Measurements from ENCODE around the gene C16orf86.

Gene C16orf86

GRCh38 chr16:67647681-67648080 is 18.9 kb upstream of the C16orf86 start:
- Histone ChIP-seq H3K27ac (ENCODE audit: low read depth, low read length) (no peak overlapping the region), H3K4me2 (ENCODE audit: low read length) (no peak overlapping the region), H3K9me3 (ENCODE audit: control insufficient read depth, insufficient read depth, low read length) (no peaks in the 10 kb centered on the region), H3K4me3 (ENCODE audit: low read length) (no peak overlapping the region), H3K79me2 (ENCODE audit: control insufficient read depth, low read length) (peaks cover 24% of the 10 kb centered on the region), H3K4me1 (ENCODE audit: control insufficient read depth, low read length) (peaks cover 25% of the 10 kb centered on the region), H3K9me2 (replicated peaks; ENCODE audit: control insufficient read depth, low read length) (no peaks in the 10 kb centered on the region), H3K27me3 (ENCODE audit: control insufficient read depth, low read length) (no peaks in the 10 kb centered on the region), H4K20me1 (ENCODE audit: control insufficient read depth, insufficient read depth, low read depth, low read length) (no peaks in the 10 kb centered on the region), H3F3A (ENCODE audit: control insufficient read depth, insufficient read depth) (peaks cover 4% of the 10 kb centered on the region), H3K36me3 (ENCODE audit: control insufficient read depth, low read length) (peaks cover 62% of the 10 kb centered on the region)
- TF ChIP-seq CTCF (IDR thresholded peaks at IDR 0.05; ENCODE audit: low read depth, low read length, poor library complexity, severe bottlenecking) (no peak), EZH2phosphoT487 (IDR thresholded peaks at IDR 0.05; ENCODE audit: borderline replicate concordance, low read length) (no peak)

GRCh38 chr16:67648088-67648763 is 18.4 kb upstream of the C16orf86 start:
- H3K4me1 ChIP-seq (ENCODE audit: control insufficient read depth, low read length), result peaks cover 25% of the 10 kb centered on the region
- H3K79me2 ChIP-seq (ENCODE audit: control insufficient read depth, low read length), result peaks cover 24% of the 10 kb centered on the region
- H4K20me1 ChIP-seq (ENCODE audit: control insufficient read depth, insufficient read depth, low read depth, low read length), result no peaks in the 10 kb centered on the region
- H3K4me2 ChIP-seq (ENCODE audit: low read length), result no peak overlapping the region
- peaks cover 4% of the 10 kb centered on the region for H3F3A ChIP-seq (ENCODE audit: control insufficient read depth, insufficient read depth)
- no peak overlapping the region for H3K27ac ChIP-seq (ENCODE audit: low read depth, low read length)
- no peak overlapping the region for H3K4me3 ChIP-seq (ENCODE audit: low read length)
- H3K9me3 ChIP-seq (ENCODE audit: control insufficient read depth, insufficient read depth, low read length), result no peaks in the 10 kb centered on the region
- TF ChIP-seq CTCF (IDR thresholded peaks at IDR 0.05; ENCODE audit: low read depth, low read length, poor library complexity, severe bottlenecking), result no peak
- TF ChIP-seq EZH2phosphoT487 (IDR thresholded peaks at IDR 0.05; ENCODE audit: borderline replicate concordance, low read length), result no peak
- H3K9me2 ChIP-seq (replicated peaks; ENCODE audit: control insufficient read depth, low read length), result no peaks in the 10 kb centered on the region
- no peaks in the 10 kb centered on the region for H3K27me3 ChIP-seq (ENCODE audit: control insufficient read depth, low read length)
- H3K36me3 ChIP-seq (ENCODE audit: control insufficient read depth, low read length), result peaks cover 62% of the 10 kb centered on the region

GRCh38 chr16:67648764-67649407 is 17.7 kb upstream of the C16orf86 start:
- no peak for TF ChIP-seq EZH2phosphoT487 (IDR thresholded peaks at IDR 0.05; ENCODE audit: borderline replicate concordance, low read length)
- no peak for TF ChIP-seq CTCF (IDR thresholded peaks at IDR 0.05; ENCODE audit: low read depth, low read length, poor library complexity, severe bottlenecking)
- no peaks in the 10 kb centered on the region for H4K20me1 ChIP-seq (ENCODE audit: control insufficient read depth, insufficient read depth, low read depth, low read length)
- no peak overlapping the region for H3K27ac ChIP-seq (ENCODE audit: low read depth, low read length)
- peaks cover under 1% of the 10 kb centered on the region; the same call in 1 of the 2 replicates for H3F3A ChIP-seq (ENCODE audit: control insufficient read depth, insufficient read depth)
- H3K79me2 ChIP-seq (ENCODE audit: control insufficient read depth, low read length), result peaks cover 24% of the 10 kb centered on the region
- no peaks in the 10 kb centered on the region for H3K9me2 ChIP-seq (replicated peaks; ENCODE audit: control insufficient read depth, low read length)
- no peaks in the 10 kb centered on the region for H3K27me3 ChIP-seq (ENCODE audit: control insufficient read depth, low read length)
- peaks cover 62% of the 10 kb centered on the region for H3K36me3 ChIP-seq (ENCODE audit: control insufficient read depth, low read length)
- H3K4me3 ChIP-seq (ENCODE audit: low read length), result no peak overlapping the region
- no peaks in the 10 kb centered on the region for H3K9me3 ChIP-seq (ENCODE audit: control insufficient read depth, insufficient read depth, low read length)
- peaks cover 24% of the 10 kb centered on the region for H3K4me1 ChIP-seq (ENCODE audit: control insufficient read depth, low read length)
- H3K4me2 ChIP-seq (ENCODE audit: low read length), result no peak overlapping the region

All from DOHH2 (cell line).